ENCODE results near the gene ELOVL5.
"Not testable (repeated sequence)": the region's sequence is repeated elsewhere in the genome, so short reads cannot be mapped to it uniquely, and the experiment has no call there.

ELOVL5 gene

GRCh38 chr6:53327017-53327395 lies 21.7 kb downstream of the ELOVL5 start:
- DNase-seq, result peak; percentile 43

- DNase-seq, result peak; percentile 96
These were observed 22.3 kb downstream of the ELOVL5 start for GRCh38 chr6:53326372-53327016.

GRCh38 chr6:53325785-53326184 lies 23.0 kb downstream of the ELOVL5 start:
- DNase-seq, result peak; percentile 60

GRCh38 chr6:53322188-53323029 lies 26.3 kb downstream of the ELOVL5 start:
- DNase-seq, result peak; percentile 28

- DNase-seq, result no peak
These were observed 27.0 kb downstream of the ELOVL5 start for GRCh38 chr6:53321701-53322100.

GRCh38 chr6:53320964-53321363 lies 27.8 kb downstream of the ELOVL5 start:
- DNase-seq, result no peak

- no peak for DNase-seq
These were observed 30.3 kb downstream of the ELOVL5 start for GRCh38 chr6:53318429-53318828.

- DNase-seq, result no peak
These were observed 30.9 kb downstream of the ELOVL5 start for GRCh38 chr6:53317861-53318260.

- DNase-seq, result not testable (repeated sequence)
These were observed 31.5 kb downstream of the ELOVL5 start for GRCh38 chr6:53317299-53317698.

GRCh38 chr6:53316142-53316541 lies 32.6 kb downstream of the ELOVL5 start:
- DNase-seq, result no peak

- no peak for DNase-seq
These were observed 33.5 kb downstream of the ELOVL5 start for GRCh38 chr6:53315086-53315724.

- DNase-seq, result peak; percentile 32
These were observed 34.9 kb downstream of the ELOVL5 start for GRCh38 chr6:53313784-53314400.

- no peak for DNase-seq
These were observed 36.4 kb downstream of the ELOVL5 start for GRCh38 chr6:53312355-53312754.

- peak; percentile 63 for DNase-seq
These were observed 37.2 kb downstream of the ELOVL5 start for GRCh38 chr6:53311586-53311935.

- DNase-seq, result peak; percentile 22
These were observed 37.8 kb downstream of the ELOVL5 start for GRCh38 chr6:53310771-53311585.

- DNase-seq, result no peak
These were observed 38.8 kb downstream of the ELOVL5 start for GRCh38 chr6:53309901-53310300.

- DNase-seq, result peak; percentile 88
These were observed 39.5 kb downstream of the ELOVL5 start for GRCh38 chr6:53309059-53309900.

- DNase-seq, result no peak
These were observed 41.9 kb downstream of the ELOVL5 start for GRCh38 chr6:53306819-53307347.

GRCh38 chr6:53306217-53306616 lies 42.5 kb downstream of the ELOVL5 start:
- not testable (repeated sequence) for DNase-seq

GRCh38 chr6:53305506-53306005 lies 43.2 kb downstream of the ELOVL5 start:
- not testable (repeated sequence) for DNase-seq

- not testable (repeated sequence) for DNase-seq
These were observed 43.8 kb downstream of the ELOVL5 start for GRCh38 chr6:53304953-53305352.

All from fibroblast of skin of scalp (primary cell).